Spleen (tissue), 7 donors: ENCODE measurements around the gene VWCE.
"Not testable (repeated sequence)": the region's sequence is repeated elsewhere in the genome, so short reads cannot be mapped to it uniquely, and the experiment has no call there.

Source experiments
- CTCF ChIP-seq, 11 experiments: fragments of 200-600 bp in 7 of 11; fragments of 450-650 bp in 4 of 11; sonication (generic) in 4 of 11; IDR thresholded peaks in 8 of 11; conservative IDR thresholded peaks in 3 of 11; 1 replicate in 7 of 11; 2 replicates in 4 of 11; pipeline versions ENCODE4 v1.4.0 to v1.8.0; 2016 to 2021; ENCODE audit warnings: antibody characterized with exemption in 11 of 11, inconsistent platforms in 4 of 11, mild to moderate bottlenecking in 1 of 11
- POLR2A ChIP-seq, 3 donors: fragments of 450-650 bp; IDR thresholded peaks; one replicate each; pipeline ENCODE4 v1.5.1; 2017; ENCODE audit warnings: antibody characterized with exemption in 3 of 3, mild to moderate bottlenecking in 1 of 3
- donor health status: DM: no; HTN: no; CAD: no; lungs with moderate emphysema.
- donor health status: DM: no; HTN: no; CAD: no.
- donor health status: DM: no; HTN: no; CAD: no.

GRCh38 chr11:61250796-61251765, 44.0 kb downstream of the VWCE start:
- not testable (repeated sequence) for TF ChIP-seq CTCF (IDR thresholded peaks at IDR 0.05 in 8 of 11, conservative IDR thresholded peaks at IDR 0.05 in 3 of 11); POLR2A (IDR thresholded peaks at IDR 0.05)
